GM12873 (cell line): Measurements from ENCODE around the gene GRN.

Experiments
- TF ChIP-seq, protein P1 (sequence below): IDR thresholded peaks from 2 replicates; pipeline ENCODE4 v1.5.1; 2012; ENCODE audit warnings: low read depth, mild to moderate bottlenecking, moderate library complexity, low read length, control low read depth; ENCODE audit not compliant: insufficient read depth; ENCODE audit errors: missing control alignments

Gene GRN

GRCh38 chr17:44345454-44346026, 438 bp downstream of the GRN start:
- TF ChIP-seq, protein P1, sequence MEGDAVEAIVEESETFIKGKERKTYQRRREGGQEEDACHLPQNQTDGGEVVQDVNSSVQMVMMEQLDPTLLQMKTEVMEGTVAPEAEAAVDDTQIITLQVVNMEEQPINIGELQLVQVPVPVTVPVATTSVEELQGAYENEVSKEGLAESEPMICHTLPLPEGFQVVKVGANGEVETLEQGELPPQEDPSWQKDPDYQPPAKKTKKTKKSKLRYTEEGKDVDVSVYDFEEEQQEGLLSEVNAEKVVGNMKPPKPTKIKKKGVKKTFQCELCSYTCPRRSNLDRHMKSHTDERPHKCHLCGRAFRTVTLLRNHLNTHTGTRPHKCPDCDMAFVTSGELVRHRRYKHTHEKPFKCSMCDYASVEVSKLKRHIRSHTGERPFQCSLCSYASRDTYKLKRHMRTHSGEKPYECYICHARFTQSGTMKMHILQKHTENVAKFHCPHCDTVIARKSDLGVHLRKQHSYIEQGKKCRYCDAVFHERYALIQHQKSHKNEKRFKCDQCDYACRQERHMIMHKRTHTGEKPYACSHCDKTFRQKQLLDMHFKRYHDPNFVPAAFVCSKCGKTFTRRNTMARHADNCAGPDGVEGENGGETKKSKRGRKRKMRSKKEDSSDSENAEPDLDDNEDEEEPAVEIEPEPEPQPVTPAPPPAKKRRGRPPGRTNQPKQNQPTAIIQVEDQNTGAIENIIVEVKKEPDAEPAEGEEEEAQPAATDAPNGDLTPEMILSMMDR: peak; percentile 76

GRCh38 chr17:44346064-44346844, 1.2 kb downstream of the GRN start:
- TF ChIP-seq, protein P1: no peak

- TF ChIP-seq, protein P1: no peak
These were observed 3.3 kb downstream of the GRN start for GRCh38 chr17:44348234-44348987.

GRCh38 chr17:44348988-44349364, 3.9 kb downstream of the GRN start:
- TF ChIP-seq, protein P1: no peak

DNA sequence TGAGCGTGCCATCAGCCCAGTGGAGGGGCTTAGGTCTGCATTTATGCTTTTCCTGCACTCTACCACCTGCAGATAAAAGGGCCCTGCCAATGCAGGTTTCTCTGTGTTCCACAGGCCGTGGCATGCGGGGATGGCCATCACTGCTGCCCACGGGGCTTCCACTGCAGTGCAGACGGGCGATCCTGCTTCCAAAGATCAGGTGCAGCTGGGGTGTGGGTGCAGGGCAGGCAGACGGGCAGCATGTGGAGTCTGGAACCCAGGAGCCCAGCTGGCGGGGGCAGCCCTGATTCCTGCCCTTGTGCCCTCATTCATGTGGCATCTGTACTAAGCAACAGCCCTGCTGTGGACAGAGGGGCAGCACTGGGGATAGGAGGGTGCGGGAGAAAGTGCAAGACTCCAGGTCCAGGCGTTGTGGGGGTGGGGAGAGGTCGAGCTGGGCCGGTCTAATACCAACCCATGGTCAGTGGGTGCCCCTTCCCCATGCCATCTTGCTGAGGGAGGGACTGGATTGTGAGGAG, 4.5 kb downstream of the GRN start:
- TF ChIP-seq, protein P1: no peak

DNA sequence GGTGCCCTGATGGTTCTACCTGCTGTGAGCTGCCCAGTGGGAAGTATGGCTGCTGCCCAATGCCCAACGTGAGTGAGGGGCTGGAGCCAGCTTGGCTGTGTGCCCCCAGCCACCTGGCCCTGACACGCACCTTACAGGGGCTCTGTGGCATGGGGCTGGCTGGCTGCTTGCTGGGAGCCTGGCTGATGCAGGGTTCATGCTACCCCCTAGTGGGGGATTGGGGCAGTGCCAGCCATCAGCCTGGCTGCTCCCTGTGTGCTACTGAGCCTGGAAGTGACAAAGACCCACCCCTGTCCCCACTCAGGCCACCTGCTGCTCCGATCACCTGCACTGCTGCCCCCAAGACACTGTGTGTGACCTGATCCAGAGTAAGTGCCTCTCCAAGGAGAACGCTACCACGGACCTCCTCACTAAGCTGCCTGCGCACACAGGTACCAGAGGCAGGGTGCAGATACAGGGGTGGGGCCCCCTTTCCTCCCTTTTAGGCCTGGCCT, 5.7 kb downstream of the GRN start:
- TF ChIP-seq, protein P1: peak; percentile 97

DNA sequence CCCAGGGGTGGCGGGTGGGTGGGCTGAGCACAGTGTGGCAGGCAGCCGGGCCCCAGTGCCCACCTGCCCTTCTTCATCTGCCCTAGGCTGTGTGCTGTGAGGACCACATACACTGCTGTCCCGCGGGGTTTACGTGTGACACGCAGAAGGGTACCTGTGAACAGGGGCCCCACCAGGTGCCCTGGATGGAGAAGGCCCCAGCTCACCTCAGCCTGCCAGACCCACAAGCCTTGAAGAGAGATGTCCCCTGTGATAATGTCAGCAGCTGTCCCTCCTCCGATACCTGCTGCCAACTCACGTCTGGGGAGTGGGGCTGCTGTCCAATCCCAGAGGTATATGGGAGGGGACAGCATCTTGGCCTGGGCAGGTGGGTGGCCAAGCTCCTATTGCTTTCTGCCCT, 6.4 kb downstream of the GRN start:
- TF ChIP-seq, protein P1: no peak
